IMR-90 (cell line): ENCODE measurements around the gene DCAKD. TPM values are rescaled to one million over a fixed set of nuclear protein-coding genes. Genes with fewer than 3 reads are reported as not detected.

Experiments used
- ATAC-seq: fragments of 200-7000 bp; cut with Tn5 transposase; 2 replicates; pipeline ENCODE4 v1.9.1; 2020; ENCODE audit warnings: low read depth, mild to moderate bottlenecking, moderate library complexity
- BruUV-seq: library from RNA; stranded (reverse); fragments of 400-500 nt; replicated peaks from 2 replicates; lab custom pipeline; 2021; lab: Mats Ljungman, UMichigan
- CTCF ChIA-PET: fragments of 300-600 bp; formaldehyde crosslinking; extraction: SDS; loops from one replicate; lab custom pipeline; 2021; ENCODE audit warnings: antibody characterized with exemption; lab: Yijun Ruan, JAX
- POLR2A ChIA-PET: fragments of 300-600 bp; sonication (Branson Sonifier 250); formaldehyde crosslinking; loops from one replicate; lab custom pipeline; 2022; ENCODE audit warnings: antibody characterized with exemption; ENCODE audit not compliant: unreplicated experiment; lab: Charles Lee
- DNase-seq: peaks from one replicate; pipeline ENCODE4 v3.0.0; 2013
- H2AFZ ChIP-seq: replicated peaks from 2 replicates; pipeline ENCODE3; 2013; ENCODE audit warnings: low read length, mild to moderate bottlenecking; ENCODE audit not compliant: poor library complexity
- H2AK5ac ChIP-seq: 2 replicates; pipeline ENCODE4 v1.6.1; 2013; ENCODE audit warnings: low read depth, low read length, inconsistent platforms
- H2AK9ac ChIP-seq: replicated peaks from 2 replicates; pipeline ENCODE3; 2013; ENCODE audit warnings: mild to moderate bottlenecking, low read depth, low read length, moderate library complexity; ENCODE audit not compliant: poor library complexity
- H2BK120ac ChIP-seq: 2 replicates; pipeline ENCODE4 v1.6.1; 2013; ENCODE audit warnings: low read depth, low read length, inconsistent platforms
- H2BK15ac ChIP-seq: 3 replicates; pipeline ENCODE4 v1.6.1; 2013; ENCODE audit warnings: low read depth, low read length, inconsistent platforms
- H2BK20ac ChIP-seq: 2 replicates; pipeline ENCODE4 v1.6.1; 2013; ENCODE audit warnings: low read depth, mild to moderate bottlenecking, inconsistent platforms, low read length, moderate library complexity
- H2BK5ac ChIP-seq: 2 replicates; pipeline ENCODE4 v1.6.1; 2013; ENCODE audit warnings: mild to moderate bottlenecking, low read depth, low read length, inconsistent platforms; ENCODE audit not compliant: poor library complexity, severe bottlenecking
- H3K14ac ChIP-seq: replicated peaks from 2 replicates; pipeline ENCODE4 v1.6.1; 2013; ENCODE audit warnings: low read depth, low read length, inconsistent platforms
- H3K18ac ChIP-seq: 2 replicates; pipeline ENCODE4 v1.6.1; 2013; ENCODE audit warnings: low read depth, low read length, control low read depth
- H3K23ac ChIP-seq: 2 replicates; pipeline ENCODE4 v1.6.1; 2013; ENCODE audit warnings: low read depth, low read length, inconsistent platforms
- H3K27ac ChIP-seq: 2 replicates; pipeline ENCODE4 v1.5.1; 2013; ENCODE audit warnings: mild to moderate bottlenecking, control low read depth, low read length; ENCODE audit not compliant: insufficient read depth
- H3K27me3 ChIP-seq: 2 replicates; pipeline ENCODE4 v1.6.1; 2013; ENCODE audit warnings: low read length; ENCODE audit not compliant: control insufficient read depth, insufficient read depth
- H3K36me3 ChIP-seq: 2 replicates; pipeline ENCODE4 v1.6.1; 2013; ENCODE audit warnings: low read length, mixed read lengths; ENCODE audit not compliant: control insufficient read depth, insufficient read depth
- H3K4ac ChIP-seq: 2 replicates; pipeline ENCODE4 v1.6.1; 2013; ENCODE audit warnings: low read depth, low read length, inconsistent platforms
- H3K4me1 ChIP-seq: 2 replicates; pipeline ENCODE4 v1.6.1; 2013; ENCODE audit warnings: low read length, mixed read lengths; ENCODE audit not compliant: control insufficient read depth, insufficient read depth
- H3K4me2 ChIP-seq: 2 replicates; pipeline ENCODE4 v1.6.1; 2013; ENCODE audit warnings: low read depth, mild to moderate bottlenecking, control low read depth, low read length, moderate library complexity
- H3K4me3 ChIP-seq: 2 replicates; pipeline ENCODE4 v1.5.1; 2013; ENCODE audit warnings: low read depth, mild to moderate bottlenecking, control low read depth, low read length, moderate library complexity; ENCODE audit not compliant: insufficient read depth
- H3K56ac ChIP-seq: 2 replicates; pipeline ENCODE4 v1.6.1; 2013; ENCODE audit warnings: low read length, inconsistent platforms; ENCODE audit not compliant: insufficient read depth; ENCODE audit errors: extremely low read depth
- H3K79me1 ChIP-seq, 2 experiments: 2 replicates each; pipeline ENCODE4 v1.6.1; 2013; ENCODE audit warnings: low read length in 2 of 2, inconsistent platforms in 1 of 2, low read depth in 1 of 2
- H3K9ac ChIP-seq: 2 replicates; pipeline ENCODE4 v1.6.1; 2013; ENCODE audit warnings: low read depth, low read length, control low read depth
- H3K9me1 ChIP-seq: 2 replicates; pipeline ENCODE4 v1.6.1; 2013; ENCODE audit warnings: low read length, inconsistent platforms; ENCODE audit not compliant: insufficient read depth
- H3K9me3 ChIP-seq: 2 replicates; pipeline ENCODE4 v1.6.1; 2013; ENCODE audit warnings: low read length; ENCODE audit not compliant: control insufficient read depth, insufficient read depth
- H4K20me1 ChIP-seq: 2 replicates; pipeline ENCODE4 v1.6.1; 2013; ENCODE audit warnings: low read length, inconsistent platforms; ENCODE audit not compliant: insufficient read depth
- H4K5ac ChIP-seq: 2 replicates; pipeline ENCODE4 v1.6.1; 2013; ENCODE audit warnings: mild to moderate bottlenecking, low read depth, low read length, control low read depth
- H4K8ac ChIP-seq, 2 experiments: 2 replicates each; pipeline ENCODE4 v1.6.1; 2013; ENCODE audit warnings: low read depth in 2 of 2, low read length in 2 of 2, control low read depth in 1 of 2, inconsistent platforms in 1 of 2
- H4K91ac ChIP-seq: 2 replicates; pipeline ENCODE4 v1.6.1; 2013; ENCODE audit warnings: low read depth, low read length, inconsistent platforms; ENCODE audit not compliant: insufficient read depth
- BHLHE40 ChIP-seq: fragments of 150-350 bp; IDR thresholded peaks from 2 replicates; pipeline ENCODE4 v1.6.1; 2016; ENCODE audit warnings: mild to moderate bottlenecking, low read depth, low read length
- CEBPB ChIP-seq: IDR thresholded peaks from 2 replicates; pipeline ENCODE4 v1.6.1; 2012; ENCODE audit warnings: low read depth, low read length, improper control_type of control experiment
- CHD1 ChIP-seq: IDR thresholded peaks from 2 replicates; pipeline ENCODE4 v1.6.1; 2012; ENCODE audit warnings: low read depth, low read length, improper control_type of control experiment
- CTCF ChIP-seq: conservative IDR thresholded peaks from 2 replicates; pipeline ENCODE4 v1.5.1; 2012; ENCODE audit warnings: mild to moderate bottlenecking, low read depth, low read length, improper control_type of control experiment
- ELK1 ChIP-seq: fragments of 150-350 bp; IDR thresholded peaks from 2 replicates; pipeline ENCODE4 v1.6.1; 2016; ENCODE audit warnings: low read depth, mild to moderate bottlenecking, low read length, moderate library complexity, borderline replicate concordance
- FOS ChIP-seq: fragments of 150-350 bp; IDR thresholded peaks from 2 replicates; pipeline ENCODE4 v1.6.1; 2016; ENCODE audit warnings: low read depth, low read length
- MAFK ChIP-seq: IDR thresholded peaks from 2 replicates; pipeline ENCODE4 v1.6.1; 2012; ENCODE audit warnings: low read depth, low read length, improper control_type of control experiment
- MXI1 ChIP-seq: IDR thresholded peaks from 2 replicates; pipeline ENCODE4 v1.6.1; 2012; ENCODE audit warnings: low read depth, mild to moderate bottlenecking, low read length, moderate library complexity, borderline replicate concordance
- NFE2L2 ChIP-seq: fragments of 150-350 bp; IDR thresholded peaks from 2 replicates; pipeline ENCODE4 v1.6.1; 2016; ENCODE audit warnings: low read depth, mild to moderate bottlenecking, low read length
- POLR2A ChIP-seq: IDR thresholded peaks from 2 replicates; pipeline ENCODE4 v1.6.1; 2012; ENCODE audit warnings: mild to moderate bottlenecking, low read depth, low read length
- RAD21 ChIP-seq: IDR thresholded peaks from 2 replicates; pipeline ENCODE4 v1.6.1; 2012; ENCODE audit warnings: low read length, improper control_type of control experiment
- RCOR1 ChIP-seq: IDR thresholded peaks from 2 replicates; pipeline ENCODE4 v1.6.1; 2012; ENCODE audit warnings: mild to moderate bottlenecking, low read length, improper control_type of control experiment; ENCODE audit not compliant: insufficient replicate concordance
- RFX5 ChIP-seq: IDR thresholded peaks from 2 replicates; pipeline ENCODE4 v1.8.0; 2012; ENCODE audit warnings: low read depth, mild to moderate bottlenecking, low read length, moderate library complexity
- SMC3 ChIP-seq: fragments of 150-350 bp; IDR thresholded peaks from 2 replicates; pipeline ENCODE4 v1.6.1; 2016; ENCODE audit warnings: low read depth, mild to moderate bottlenecking, antibody characterized with exemption, low read length, moderate library complexity
- USF2 ChIP-seq: fragments of 150-350 bp; IDR thresholded peaks from 2 replicates; pipeline ENCODE4 v1.6.1; 2017; ENCODE audit warnings: mild to moderate bottlenecking, antibody characterized with exemption, low read length, low read depth
- WGBS, 2 experiments: methylation state at CpG; one replicate each; pipeline versions ENCODE4 v1.1.5 to v1.1.7; 2013; ENCODE audit warnings: missing lambda C conversion rate in 2 of 2; ENCODE audit not compliant: insufficient read length in 1 of 2; ENCODE audit errors: extremely low coverage in 2 of 2; 5-methylcytosine and 5-hydroxymethylcytosine counted together
- dilution Hi-C: fragments of 300-500 bp; cut with HindIII; formaldehyde crosslinking; loops from one replicate; pipeline ENCODE4 v1.14.3; 2018; ENCODE audit warnings: low sequenced_read_pairs; ENCODE audit not compliant: unreplicated experiment
- in situ Hi-C: fragments of 300-500 bp; cut with MboI; formaldehyde crosslinking; loops from 3 replicates; pipeline ENCODE4 v1.14.3; 2019; ENCODE audit warnings: low sequenced_read_pairs, inconsistent platforms, mixed read lengths
- intact Hi-C: fragments of 100-400 bp; cut with micrococcal nuclease; formaldehyde crosslinking; loops from 2 replicates; pipeline ENCODE4 v1.10.0; 2022
- polyA plus RNA-seq, 3 experiments: library from polyadenylated mRNA; depleted of rRNA; stranded (reverse); fragments of >200 nt; gene quantifications; 2 replicates each; pipeline ENCODE4 v1.2.3, GENCODE V29; 2012; ENCODE audit warnings: low replicate concordance in 1 of 3
- total RNA-seq: library from RNA; depleted of rRNA; stranded (reverse); fragments of >200 nt; gene quantifications from 2 replicates; pipeline ENCODE4 v1.2.3, GENCODE V29; 2012

The DCAKD gene
- total and polyA plus RNA-seq, 2 of the 4 experiments (the other 2 are of a cell fraction), result 31.3 to 47.9 TPM

GRCh38 chr17:45070809-45071208 lies 19.4 kb upstream of the DCAKD start:
- Histone ChIP-seq H3K4me2 (no peak overlapping the region), H3K4me1 (peaks cover 9% of the 10 kb centered on the region), H3K9ac (no peak overlapping the region), H4K5ac (no peak overlapping the region), H2AK9ac (no peak overlapping the region), H3K56ac (no peak overlapping the region), H4K91ac (no peak overlapping the region), H3K9me3 (no peaks in the 10 kb centered on the region), H3K27me3 (no peaks in the 10 kb centered on the region), H4K20me1 (peaks cover 9% of the 10 kb centered on the region), H3K9me1 (peaks cover 10% of the 10 kb centered on the region), H2BK5ac (no peak overlapping the region), H3K36me3 (peaks cover 24% of the 10 kb centered on the region), H2BK20ac (no peak overlapping the region), H3K4me3 (no peak overlapping the region), H3K4ac (no peak overlapping the region), H3K14ac (no peak overlapping the region), H3K79me1 (peaks cover 28 to 64% of the 10 kb centered on the region in 2 experiments), H2AFZ (no peak overlapping the region), H4K8ac (no peak overlapping the region), H3K27ac (no peak overlapping the region), H2BK15ac (no peak overlapping the region), H3K23ac (no peak overlapping the region), H2BK120ac (no peak overlapping the region), H2AK5ac (no peak overlapping the region), H3K18ac (no peak overlapping the region)
- no CpG with 5 or more reads among the region's 2 CpGs for WGBS, 2 experiments
- ATAC-seq, result no peak
- TF ChIP-seq POLR2A (no peak), SMC3 (no peak), CEBPB (no peak), RCOR1 (no peak), CTCF (no peak), USF2 (no peak), MAFK (no peak), RAD21 (no peak), CHD1 (no peak), BHLHE40 (no peak), NFE2L2 (no peak), ELK1 (no peak), RFX5 (no peak), FOS (no peak), MXI1 (no peak)
- dilution Hi-C loops (no loop called here), in situ Hi-C loops (no loop called here), intact Hi-C loops (no loop called here)
- ChIA-PET CTCF (no interaction called here), POLR2A (no interaction called here)
- no peak for DNase-seq
- no TSS peak for BruUV-seq
